ENCODE measurements around the gene CD6. TPM values are rescaled to one million over a fixed set of nuclear protein-coding genes. Genes with fewer than 3 reads are reported as not detected.

Gene CD6
- total and polyA plus RNA-seq, 4 donors = 0.61 to 8.4 (median 3.3) TPM

DNA sequence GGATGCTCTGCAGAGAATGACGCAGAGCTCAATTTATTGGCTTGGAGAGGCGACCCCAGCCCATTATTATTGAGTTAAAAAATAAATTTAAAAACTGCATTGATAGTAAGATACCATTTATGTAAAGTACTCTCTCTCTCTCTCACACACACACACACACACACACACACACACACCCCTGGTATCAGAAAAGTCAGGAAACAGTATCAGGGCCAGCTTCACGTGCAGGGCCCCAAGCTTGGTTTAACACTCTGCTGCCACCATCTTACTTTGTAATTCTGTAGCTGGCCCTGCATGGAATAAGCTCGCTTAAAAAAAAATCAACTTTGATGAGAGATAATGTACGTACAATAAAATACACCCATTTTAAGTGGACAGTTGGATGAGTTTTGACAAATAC is 71.1 kb downstream of the CD6 start:
- Histone ChIP-seq H3K4me3 (ENCODE audit: low read depth, low read length) (no peak overlapping the region), H3K27me3 (ENCODE audit: control insufficient read depth, insufficient read depth, low read length) (no peaks in the 10 kb centered on the region), H3K36me3 (ENCODE audit: control insufficient read depth, insufficient read depth, low read length) (no peaks in the 10 kb centered on the region), H3K9me3 (ENCODE audit: control insufficient read depth, insufficient read depth, low read length) (no peaks in the 10 kb centered on the region), H3K4me1 (ENCODE audit: control insufficient read depth, insufficient read depth, low read length) (peaks cover 10% of the 10 kb centered on the region), H3K27ac (ENCODE audit: low read depth, low read length) (no peak overlapping the region)
- DNase-seq (ENCODE audit: low read depth in 4 of 6, low spot score in 6 of 6) = no peak
- no CpG with 5 or more reads among the region's 5 CpGs for whole genome bisulfite sequencing (ENCODE audit: insufficient coverage)

DNA sequence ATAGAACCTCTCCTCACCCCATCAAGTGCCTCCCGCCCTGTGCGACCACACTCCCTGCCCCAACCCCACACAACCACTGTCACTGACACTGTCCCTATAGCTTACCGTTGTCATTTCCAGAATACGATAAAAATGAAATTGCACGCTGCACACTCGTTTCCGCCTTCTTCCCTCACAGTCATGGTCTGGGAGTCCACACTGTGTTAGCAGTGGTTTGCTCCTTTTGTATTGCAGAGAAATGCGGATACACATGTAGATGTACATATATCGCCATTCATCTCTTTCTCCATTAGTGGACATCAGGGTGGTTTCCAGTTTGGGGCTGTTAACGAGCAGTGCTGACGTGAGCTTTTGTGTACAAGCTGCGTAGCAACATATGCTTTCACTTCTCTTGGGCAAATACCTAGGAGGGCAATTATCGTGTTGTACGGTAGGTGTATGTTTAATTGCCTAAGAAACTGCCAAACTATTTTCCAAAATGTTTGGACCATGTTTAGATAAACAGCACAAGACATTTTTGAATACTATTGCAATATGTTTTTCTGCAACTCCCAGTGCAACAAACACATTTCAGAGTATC is 71.6 kb downstream of the CD6 start:
- Histone ChIP-seq H3K27ac (ENCODE audit: low read depth, low read length) (no peak overlapping the region), H3K27me3 (ENCODE audit: control insufficient read depth, insufficient read depth, low read length) (no peaks in the 10 kb centered on the region), H3K4me3 (ENCODE audit: low read depth, low read length) (no peak overlapping the region), H3K4me1 (ENCODE audit: control insufficient read depth, insufficient read depth, low read length) (peaks cover 10% of the 10 kb centered on the region), H3K36me3 (ENCODE audit: control insufficient read depth, insufficient read depth, low read length) (no peaks in the 10 kb centered on the region), H3K9me3 (ENCODE audit: control insufficient read depth, insufficient read depth, low read length) (no peaks in the 10 kb centered on the region)
- DNase-seq (ENCODE audit: low read depth in 4 of 6, low spot score in 6 of 6) = peak in 1 of 6 donors; percentile 38
- WGBS (ENCODE audit: insufficient coverage) = 91% methylated on average over 10 of the region's 14 CpGs

DNA sequence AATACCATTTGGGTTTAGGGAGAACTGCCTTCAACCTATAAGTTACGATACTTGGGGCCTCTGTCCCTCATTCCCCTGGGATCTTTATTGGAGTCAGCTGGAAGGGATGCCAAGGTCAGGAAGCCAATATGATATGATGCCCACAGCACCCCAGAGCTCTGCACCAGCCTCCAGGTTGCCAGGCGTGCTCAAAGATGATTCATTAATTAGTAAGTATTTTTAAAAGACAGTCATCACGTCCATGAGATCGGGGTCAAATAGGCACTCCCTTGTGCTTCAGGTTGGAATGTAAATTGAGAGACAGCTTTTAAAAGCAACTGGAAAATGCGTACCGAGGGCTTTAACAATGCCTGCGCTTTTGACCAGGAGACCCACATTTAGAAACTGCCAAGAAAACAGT is 73.8 kb downstream of the CD6 start:
- H3K27me3 ChIP-seq (ENCODE audit: control insufficient read depth, insufficient read depth, low read length) = no peaks in the 10 kb centered on the region
- no peaks in the 10 kb centered on the region for H3K9me3 ChIP-seq (ENCODE audit: control insufficient read depth, insufficient read depth, low read length)
- peaks cover 10% of the 10 kb centered on the region for H3K4me1 ChIP-seq (ENCODE audit: control insufficient read depth, insufficient read depth, low read length)
- 72% methylated on average over 6 of the region's 7 CpGs for WGBS (ENCODE audit: insufficient coverage)
- no peak overlapping the region for H3K4me3 ChIP-seq (ENCODE audit: low read depth, low read length)
- no peak for DNase-seq (ENCODE audit: low read depth in 4 of 6, low spot score in 6 of 6)
- no peak overlapping the region for H3K27ac ChIP-seq (ENCODE audit: low read depth, low read length)
- H3K36me3 ChIP-seq (ENCODE audit: control insufficient read depth, insufficient read depth, low read length) = no peaks in the 10 kb centered on the region

DNA sequence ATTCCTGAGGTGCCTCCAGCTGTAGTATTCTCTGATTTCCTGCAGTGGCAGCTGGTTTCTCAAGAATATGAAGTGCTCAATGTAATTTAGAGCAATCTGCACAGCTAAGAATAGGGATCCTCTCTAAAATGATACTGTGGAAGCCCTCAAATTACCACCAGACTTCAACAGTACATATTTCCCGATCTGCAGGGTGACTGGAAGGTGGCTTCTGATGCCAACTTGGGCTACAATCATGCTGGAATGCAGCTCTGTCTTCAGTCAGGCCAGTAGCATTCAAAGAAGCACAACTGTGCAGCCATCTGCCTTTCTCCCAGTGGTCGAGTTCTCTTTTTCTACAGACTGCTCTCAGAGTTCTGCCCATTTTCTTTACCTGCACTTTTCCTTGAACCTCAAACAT is 75.4 kb downstream of the CD6 start:
- Histone ChIP-seq H3K4me3 (ENCODE audit: low read depth, low read length) (no peak overlapping the region), H3K9me3 (ENCODE audit: control insufficient read depth, insufficient read depth, low read length) (no peaks in the 10 kb centered on the region), H3K27ac (ENCODE audit: low read depth, low read length) (no peak overlapping the region), H3K4me1 (ENCODE audit: control insufficient read depth, insufficient read depth, low read length) (peaks cover 6% of the 10 kb centered on the region), H3K27me3 (ENCODE audit: control insufficient read depth, insufficient read depth, low read length) (no peaks in the 10 kb centered on the region), H3K36me3 (ENCODE audit: control insufficient read depth, insufficient read depth, low read length) (no peaks in the 10 kb centered on the region)
- 46% methylated on average over 2 of the region's 2 CpGs for WGBS (ENCODE audit: insufficient coverage)
- DNase-seq (ENCODE audit: low read depth in 4 of 6, low spot score in 6 of 6) = peak in 2 of 6 donors; percentile 51 to 62

DNA sequence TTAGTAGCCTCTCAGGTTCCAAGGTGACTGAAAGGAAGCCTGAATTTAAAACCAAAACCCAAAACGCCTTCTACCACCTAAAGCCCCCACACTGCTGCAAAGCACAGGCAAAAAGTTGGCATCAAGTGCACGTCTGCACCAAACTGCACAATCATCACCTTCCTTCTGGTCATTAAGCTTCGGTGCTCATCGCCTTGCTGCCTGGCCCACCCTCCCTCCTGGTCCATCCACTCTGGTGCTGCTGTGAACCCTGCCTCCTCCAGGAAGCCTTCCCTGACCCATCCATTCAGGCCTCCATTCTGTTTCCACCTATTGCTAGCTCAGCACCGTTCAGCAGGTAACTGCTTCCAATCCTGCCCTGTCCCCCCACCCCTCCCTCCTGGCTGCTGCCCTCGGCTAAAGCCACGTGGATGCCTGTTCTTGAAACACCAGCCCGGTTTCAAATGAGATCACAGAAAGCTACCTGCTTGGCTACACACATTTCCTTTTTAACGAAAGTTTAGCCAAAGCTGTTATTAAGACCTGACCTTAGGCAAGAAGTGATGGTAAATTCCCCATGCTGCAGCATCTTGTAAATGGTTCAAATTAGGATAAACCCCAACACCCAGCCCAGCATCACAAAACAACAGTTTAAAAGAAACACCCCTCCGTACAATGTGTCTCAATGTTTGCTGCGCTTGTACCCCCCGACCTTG is 77.0 kb downstream of the CD6 start:
- no peak overlapping the region for H3K4me3 ChIP-seq (ENCODE audit: low read depth, low read length)
- H3K36me3 ChIP-seq (ENCODE audit: control insufficient read depth, insufficient read depth, low read length) = no peaks in the 10 kb centered on the region
- no peak overlapping the region for H3K27ac ChIP-seq (ENCODE audit: low read depth, low read length)
- WGBS (ENCODE audit: insufficient coverage) = 81% methylated on average over 9 of the region's 12 CpGs
- peaks cover 9% of the 10 kb centered on the region for H3K4me1 ChIP-seq (ENCODE audit: control insufficient read depth, insufficient read depth, low read length)
- no peak for DNase-seq (ENCODE audit: low read depth in 4 of 6, low spot score in 6 of 6)
- no peaks in the 10 kb centered on the region for H3K9me3 ChIP-seq (ENCODE audit: control insufficient read depth, insufficient read depth, low read length)
- no peaks in the 10 kb centered on the region for H3K27me3 ChIP-seq (ENCODE audit: control insufficient read depth, insufficient read depth, low read length)

DNA sequence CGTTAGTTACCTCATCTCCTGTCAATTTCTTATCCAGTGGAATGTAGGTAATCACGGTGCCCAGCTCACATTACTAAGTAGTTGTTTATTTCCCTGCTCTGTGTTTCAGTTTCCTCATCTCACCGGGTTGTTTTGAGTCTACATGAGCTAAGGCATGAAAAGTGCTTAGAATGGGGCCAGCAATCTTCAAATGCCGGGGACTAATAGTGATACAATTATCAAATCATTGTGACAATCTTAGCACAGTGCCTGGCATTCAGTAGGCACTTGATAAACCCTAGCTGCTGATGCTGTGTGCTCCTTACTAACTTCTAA is 77.5 kb downstream of the CD6 start:
- no peak overlapping the region for H3K4me3 ChIP-seq (ENCODE audit: low read depth, low read length)
- no peaks in the 10 kb centered on the region for H3K36me3 ChIP-seq (ENCODE audit: control insufficient read depth, insufficient read depth, low read length)
- 82% methylated on average over 1 of the region's 4 CpGs for WGBS (ENCODE audit: insufficient coverage)
- no peak overlapping the region for H3K27ac ChIP-seq (ENCODE audit: low read depth, low read length)
- no peaks in the 10 kb centered on the region for H3K27me3 ChIP-seq (ENCODE audit: control insufficient read depth, insufficient read depth, low read length)
- peaks cover 9% of the 10 kb centered on the region for H3K4me1 ChIP-seq (ENCODE audit: control insufficient read depth, insufficient read depth, low read length)
- no peak for DNase-seq (ENCODE audit: low read depth in 4 of 6, low spot score in 6 of 6)
- H3K9me3 ChIP-seq (ENCODE audit: control insufficient read depth, insufficient read depth, low read length) = no peaks in the 10 kb centered on the region

DNA sequence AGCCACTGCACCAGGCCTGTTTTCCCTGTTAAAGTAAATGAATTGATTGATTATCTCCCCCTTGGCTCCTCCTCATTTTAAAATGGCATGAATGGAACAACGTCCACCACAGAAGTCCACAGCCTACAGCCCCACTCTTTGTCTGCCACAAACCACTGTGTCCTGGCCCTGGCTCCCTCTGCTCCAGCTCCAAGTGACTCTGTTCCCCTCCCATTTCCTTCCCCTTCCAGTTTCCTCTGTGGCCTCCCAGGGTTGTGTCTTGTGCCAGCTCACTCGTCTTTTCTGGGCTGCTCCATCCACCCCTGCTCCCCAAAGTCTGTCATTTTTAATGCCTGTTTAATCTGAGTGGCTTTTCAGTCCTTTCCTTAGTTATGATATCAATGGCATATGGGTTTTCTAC is 78.4 kb downstream of the CD6 start:
- peaks cover 9% of the 10 kb centered on the region for H3K4me1 ChIP-seq (ENCODE audit: control insufficient read depth, insufficient read depth, low read length)
- H3K27ac ChIP-seq (ENCODE audit: low read depth, low read length) = no peak overlapping the region
- DNase-seq (ENCODE audit: low read depth in 4 of 6, low spot score in 6 of 6) = no peak
- no peak overlapping the region for H3K4me3 ChIP-seq (ENCODE audit: low read depth, low read length)
- 35% methylated on average over 1 of the region's 2 CpGs for WGBS (ENCODE audit: insufficient coverage)
- H3K27me3 ChIP-seq (ENCODE audit: control insufficient read depth, insufficient read depth, low read length) = no peaks in the 10 kb centered on the region
- H3K9me3 ChIP-seq (ENCODE audit: control insufficient read depth, insufficient read depth, low read length) = no peaks in the 10 kb centered on the region
- no peaks in the 10 kb centered on the region for H3K36me3 ChIP-seq (ENCODE audit: control insufficient read depth, insufficient read depth, low read length)

DNA sequence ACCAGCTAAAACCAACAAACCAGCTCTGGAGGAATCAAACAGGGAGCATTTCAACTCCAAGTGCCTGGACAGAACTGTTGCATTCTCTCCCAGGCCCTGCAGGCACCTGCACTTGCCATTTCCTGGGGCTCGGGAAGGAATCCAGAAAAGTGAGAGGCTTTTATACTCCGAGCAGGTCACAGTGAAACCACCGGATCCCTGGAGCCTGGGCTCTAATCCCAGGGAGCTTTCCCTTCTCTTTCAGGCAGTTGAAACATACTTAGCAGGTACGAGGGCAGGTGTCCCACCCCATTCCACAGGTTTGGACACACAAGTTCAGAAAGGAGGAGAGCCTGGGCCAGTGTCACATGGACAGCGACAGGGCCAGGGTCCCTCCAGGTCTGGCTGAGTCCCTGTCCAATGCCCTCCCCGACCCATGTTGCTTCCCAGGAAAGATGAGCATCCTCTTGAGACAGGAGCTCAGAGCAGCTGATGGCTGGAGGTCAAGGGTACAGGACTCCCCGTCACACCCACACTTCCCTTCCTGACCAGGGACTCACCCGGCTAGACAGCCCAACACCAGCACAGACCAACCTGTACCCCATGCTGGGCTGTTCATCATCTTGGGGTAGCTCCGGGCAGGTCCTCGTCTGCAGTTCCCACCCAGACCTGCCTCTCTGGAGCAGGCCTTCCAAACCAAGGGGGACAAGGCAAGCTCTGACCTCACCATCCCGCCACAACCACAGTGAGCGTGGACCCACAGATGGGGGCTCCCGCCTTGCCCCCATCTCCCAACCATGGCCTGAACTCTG is 80.9 kb downstream of the CD6 start:
- Histone ChIP-seq H3K36me3 (ENCODE audit: control insufficient read depth, insufficient read depth, low read length) (no peaks in the 10 kb centered on the region), H3K4me1 (ENCODE audit: control insufficient read depth, insufficient read depth, low read length) (peaks cover 19% of the 10 kb centered on the region), H3K4me3 (ENCODE audit: low read depth, low read length) (no peak overlapping the region), H3K27ac (ENCODE audit: low read depth, low read length) (no peak overlapping the region), H3K9me3 (ENCODE audit: control insufficient read depth, insufficient read depth, low read length) (no peaks in the 10 kb centered on the region), H3K27me3 (ENCODE audit: control insufficient read depth, insufficient read depth, low read length) (no peaks in the 10 kb centered on the region)
- DNase-seq (ENCODE audit: low read depth in 4 of 6, low spot score in 6 of 6) = no peak
- WGBS (ENCODE audit: insufficient coverage) = 85% methylated on average over 13 of the region's 13 CpGs

DNA sequence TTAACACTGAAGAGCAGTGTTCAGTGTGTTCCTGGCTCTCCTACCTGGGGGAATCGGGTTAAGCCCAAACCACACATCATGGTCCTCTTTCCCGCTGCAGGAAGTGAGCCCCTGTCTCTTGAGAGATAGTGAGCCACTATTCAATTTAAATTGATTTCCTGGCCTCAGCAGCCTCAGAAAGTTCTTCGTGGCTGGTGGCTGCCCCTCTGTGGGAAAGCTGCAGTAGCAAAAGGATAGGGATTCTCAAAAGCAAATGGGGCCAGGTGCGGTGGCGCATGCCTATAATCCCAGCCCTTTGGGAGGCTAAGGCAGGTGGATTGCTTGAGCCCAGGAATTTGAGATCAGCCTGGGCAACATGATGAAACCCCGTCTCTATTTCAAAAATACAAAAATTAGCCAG is 81.7 kb downstream of the CD6 start:
- Histone ChIP-seq H3K36me3 (ENCODE audit: control insufficient read depth, insufficient read depth, low read length) (no peaks in the 10 kb centered on the region), H3K27ac (ENCODE audit: low read depth, low read length) (no peak overlapping the region), H3K27me3 (ENCODE audit: control insufficient read depth, insufficient read depth, low read length) (no peaks in the 10 kb centered on the region), H3K4me1 (ENCODE audit: control insufficient read depth, insufficient read depth, low read length) (peaks cover 19% of the 10 kb centered on the region), H3K9me3 (ENCODE audit: control insufficient read depth, insufficient read depth, low read length) (no peaks in the 10 kb centered on the region), H3K4me3 (ENCODE audit: low read depth, low read length) (no peak overlapping the region)
- DNase-seq (ENCODE audit: low read depth in 4 of 6, low spot score in 6 of 6) = peak in 1 of 6 donors; percentile 8
- 77% methylated on average over 4 of the region's 6 CpGs for WGBS (ENCODE audit: insufficient coverage)

DNA sequence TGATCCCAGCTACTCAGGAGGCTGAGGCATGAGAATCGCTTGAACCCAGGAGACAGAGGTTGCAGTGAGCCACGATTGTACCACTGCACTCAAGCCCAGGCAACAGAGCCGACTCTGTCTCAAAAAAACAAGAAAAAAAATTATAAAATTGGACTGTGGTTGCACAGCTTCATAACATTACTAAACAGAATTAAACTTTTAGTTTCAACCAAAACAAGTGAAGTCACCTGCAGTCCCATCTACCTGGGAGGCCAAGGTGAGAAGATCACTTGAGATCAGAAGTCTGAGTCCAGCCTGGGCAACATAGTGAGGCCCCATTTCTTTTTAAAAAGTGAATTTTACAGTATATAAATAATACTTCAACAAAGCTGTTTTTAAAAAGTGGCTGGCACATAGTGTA is 83.0 kb downstream of the CD6 start:
- no peak for DNase-seq (ENCODE audit: low read depth in 4 of 6, low spot score in 6 of 6)
- Histone ChIP-seq H3K27me3 (ENCODE audit: control insufficient read depth, insufficient read depth, low read length) (no peaks in the 10 kb centered on the region), H3K36me3 (ENCODE audit: control insufficient read depth, insufficient read depth, low read length) (no peaks in the 10 kb centered on the region), H3K9me3 (ENCODE audit: control insufficient read depth, insufficient read depth, low read length) (no peaks in the 10 kb centered on the region), H3K27ac (ENCODE audit: low read depth, low read length) (no peak overlapping the region), H3K4me1 (ENCODE audit: control insufficient read depth, insufficient read depth, low read length) (peaks cover 19% of the 10 kb centered on the region), H3K4me3 (ENCODE audit: low read depth, low read length) (no peak overlapping the region)
- 100% methylated on average over 1 of the region's 3 CpGs for WGBS (ENCODE audit: insufficient coverage)
